ENCODE measurements around the gene CPA1.

DNA sequence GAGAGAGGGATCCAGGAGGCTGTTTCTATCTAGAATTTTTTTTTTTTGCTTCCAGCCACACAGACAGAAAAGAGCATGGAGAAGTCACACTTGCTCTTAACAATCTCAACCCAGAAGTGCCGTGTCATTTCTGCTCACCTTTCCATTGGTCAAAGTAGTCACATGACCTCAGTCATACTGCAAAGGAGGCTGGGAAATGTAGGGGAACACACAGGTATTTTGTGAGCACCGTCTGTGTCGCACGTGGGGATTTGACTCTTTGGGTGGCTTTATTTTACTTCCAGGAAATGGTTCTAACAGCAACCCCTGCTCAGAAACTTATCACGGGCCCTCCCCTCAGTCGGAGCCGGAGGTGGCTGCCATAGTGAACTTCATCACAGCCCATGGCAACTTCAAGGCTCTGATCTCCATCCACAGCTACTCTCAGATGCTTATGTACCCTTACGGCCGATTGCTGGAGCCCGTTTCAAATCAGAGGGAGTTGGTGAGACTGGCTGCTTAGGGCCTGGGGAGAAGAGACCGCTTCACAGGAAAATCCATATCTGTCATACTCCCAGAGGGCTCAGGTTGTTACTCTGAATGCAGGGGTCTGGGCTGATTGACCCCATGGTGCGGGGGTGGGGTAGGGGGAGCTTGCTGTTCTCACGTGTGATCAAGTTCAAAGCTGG, 13.1 kb upstream of the CPA1 start:
- TF ChIP-seq, protein P1, sequence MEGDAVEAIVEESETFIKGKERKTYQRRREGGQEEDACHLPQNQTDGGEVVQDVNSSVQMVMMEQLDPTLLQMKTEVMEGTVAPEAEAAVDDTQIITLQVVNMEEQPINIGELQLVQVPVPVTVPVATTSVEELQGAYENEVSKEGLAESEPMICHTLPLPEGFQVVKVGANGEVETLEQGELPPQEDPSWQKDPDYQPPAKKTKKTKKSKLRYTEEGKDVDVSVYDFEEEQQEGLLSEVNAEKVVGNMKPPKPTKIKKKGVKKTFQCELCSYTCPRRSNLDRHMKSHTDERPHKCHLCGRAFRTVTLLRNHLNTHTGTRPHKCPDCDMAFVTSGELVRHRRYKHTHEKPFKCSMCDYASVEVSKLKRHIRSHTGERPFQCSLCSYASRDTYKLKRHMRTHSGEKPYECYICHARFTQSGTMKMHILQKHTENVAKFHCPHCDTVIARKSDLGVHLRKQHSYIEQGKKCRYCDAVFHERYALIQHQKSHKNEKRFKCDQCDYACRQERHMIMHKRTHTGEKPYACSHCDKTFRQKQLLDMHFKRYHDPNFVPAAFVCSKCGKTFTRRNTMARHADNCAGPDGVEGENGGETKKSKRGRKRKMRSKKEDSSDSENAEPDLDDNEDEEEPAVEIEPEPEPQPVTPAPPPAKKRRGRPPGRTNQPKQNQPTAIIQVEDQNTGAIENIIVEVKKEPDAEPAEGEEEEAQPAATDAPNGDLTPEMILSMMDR (IDR thresholded peaks at IDR 0.05; ENCODE audit: insufficient read depth, low read length) = no peak
- TF ChIP-seq POLR2AphosphoS5 (IDR thresholded peaks at IDR 0.05; ENCODE audit: low read depth) = no peak
- TF ChIP-seq, protein P2, sequence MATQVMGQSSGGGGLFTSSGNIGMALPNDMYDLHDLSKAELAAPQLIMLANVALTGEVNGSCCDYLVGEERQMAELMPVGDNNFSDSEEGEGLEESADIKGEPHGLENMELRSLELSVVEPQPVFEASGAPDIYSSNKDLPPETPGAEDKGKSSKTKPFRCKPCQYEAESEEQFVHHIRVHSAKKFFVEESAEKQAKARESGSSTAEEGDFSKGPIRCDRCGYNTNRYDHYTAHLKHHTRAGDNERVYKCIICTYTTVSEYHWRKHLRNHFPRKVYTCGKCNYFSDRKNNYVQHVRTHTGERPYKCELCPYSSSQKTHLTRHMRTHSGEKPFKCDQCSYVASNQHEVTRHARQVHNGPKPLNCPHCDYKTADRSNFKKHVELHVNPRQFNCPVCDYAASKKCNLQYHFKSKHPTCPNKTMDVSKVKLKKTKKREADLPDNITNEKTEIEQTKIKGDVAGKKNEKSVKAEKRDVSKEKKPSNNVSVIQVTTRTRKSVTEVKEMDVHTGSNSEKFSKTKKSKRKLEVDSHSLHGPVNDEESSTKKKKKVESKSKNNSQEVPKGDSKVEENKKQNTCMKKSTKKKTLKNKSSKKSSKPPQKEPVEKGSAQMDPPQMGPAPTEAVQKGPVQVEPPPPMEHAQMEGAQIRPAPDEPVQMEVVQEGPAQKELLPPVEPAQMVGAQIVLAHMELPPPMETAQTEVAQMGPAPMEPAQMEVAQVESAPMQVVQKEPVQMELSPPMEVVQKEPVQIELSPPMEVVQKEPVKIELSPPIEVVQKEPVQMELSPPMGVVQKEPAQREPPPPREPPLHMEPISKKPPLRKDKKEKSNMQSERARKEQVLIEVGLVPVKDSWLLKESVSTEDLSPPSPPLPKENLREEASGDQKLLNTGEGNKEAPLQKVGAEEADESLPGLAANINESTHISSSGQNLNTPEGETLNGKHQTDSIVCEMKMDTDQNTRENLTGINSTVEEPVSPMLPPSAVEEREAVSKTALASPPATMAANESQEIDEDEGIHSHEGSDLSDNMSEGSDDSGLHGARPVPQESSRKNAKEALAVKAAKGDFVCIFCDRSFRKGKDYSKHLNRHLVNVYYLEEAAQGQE (IDR thresholded peaks at IDR 0.05; ENCODE audit: insufficient replicate concordance, low read depth) = no peak

Data from HL-60 (cell line).